Right renal cortex interstitium (tissue), 3 donors: ENCODE data around the gene GPC6. TPM values are rescaled to one million over a fixed set of nuclear protein-coding genes. Genes with fewer than 3 reads are reported as not detected.
"Not testable (repeated sequence)": the region's sequence is repeated elsewhere in the genome, so short reads cannot be mapped to it uniquely, and the experiment has no call there.

Experiments
- DNase-seq, 3 donors: peaks; one replicate each; pipeline ENCODE4 v3.0.0-alpha.2; 2013; ENCODE audit warnings: low read depth in 3 of 3, low spot score in 2 of 3
- polyA plus RNA-seq, 3 donors: library from polyadenylated mRNA; unstranded; fragments of 120-200 nt; gene quantifications; one replicate each; pipeline ENCODE4 v1.2.1, GENCODE V29; 2013; ENCODE audit not compliant: insufficient read length in 3 of 3

Gene GPC6
- polyA plus RNA-seq, 3 donors: 56.7 to 71.0 (median 65.8) TPM

- DNase-seq: no peak
Observed at GRCh38 chr13:94251831-94252608, 1025.4 kb downstream of the GPC6 start.

DNA sequence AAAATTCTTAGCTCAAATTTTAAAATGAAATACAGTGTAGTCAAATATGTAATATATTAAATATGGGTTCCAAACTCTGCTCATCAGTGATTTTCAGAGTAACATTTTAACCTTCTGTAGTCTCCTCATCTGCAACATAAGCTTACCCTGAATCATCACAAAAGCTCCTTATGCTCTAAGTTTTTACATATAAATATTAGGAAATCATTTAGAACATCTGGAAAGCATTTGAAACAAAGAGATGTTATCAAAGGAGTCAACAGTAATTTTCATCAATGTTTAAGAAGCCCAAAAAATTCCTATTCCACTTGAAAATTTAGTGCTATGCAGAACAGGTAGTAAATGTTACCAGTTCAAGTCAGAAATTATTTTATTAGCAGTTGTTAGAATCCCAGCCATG, 1028.1 kb downstream of the GPC6 start:
- no peak for DNase-seq

DNA sequence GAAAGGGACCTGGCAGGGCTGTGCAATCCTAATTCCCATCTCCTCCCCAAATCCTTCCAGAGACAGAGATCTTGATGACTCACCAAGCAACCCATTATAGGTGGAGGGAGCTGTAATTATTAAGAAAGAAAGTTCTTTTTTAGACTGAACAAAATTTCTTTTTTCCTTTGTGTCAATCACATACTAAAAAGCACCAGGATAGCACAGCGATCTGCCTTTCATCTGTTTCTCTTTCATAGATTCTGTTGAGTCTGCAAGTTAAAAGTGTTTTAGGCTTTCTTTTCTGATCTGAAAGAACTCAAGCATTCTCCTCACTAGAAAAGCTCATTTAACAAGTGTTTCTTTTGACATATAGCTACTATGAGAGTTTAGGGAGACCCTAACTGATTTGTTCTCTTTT, 1030.1 kb downstream of the GPC6 start:
- DNase-seq: no peak

GRCh38 chr13:94259984-94260383, 1033.4 kb downstream of the GPC6 start:
- DNase-seq: no peak

- DNase-seq: no peak
Observed at GRCh38 chr13:94261163-94261562, 1034.6 kb downstream of the GPC6 start.

GRCh38 chr13:94263038-94263437, 1036.4 kb downstream of the GPC6 start:
- no peak for DNase-seq

DNA sequence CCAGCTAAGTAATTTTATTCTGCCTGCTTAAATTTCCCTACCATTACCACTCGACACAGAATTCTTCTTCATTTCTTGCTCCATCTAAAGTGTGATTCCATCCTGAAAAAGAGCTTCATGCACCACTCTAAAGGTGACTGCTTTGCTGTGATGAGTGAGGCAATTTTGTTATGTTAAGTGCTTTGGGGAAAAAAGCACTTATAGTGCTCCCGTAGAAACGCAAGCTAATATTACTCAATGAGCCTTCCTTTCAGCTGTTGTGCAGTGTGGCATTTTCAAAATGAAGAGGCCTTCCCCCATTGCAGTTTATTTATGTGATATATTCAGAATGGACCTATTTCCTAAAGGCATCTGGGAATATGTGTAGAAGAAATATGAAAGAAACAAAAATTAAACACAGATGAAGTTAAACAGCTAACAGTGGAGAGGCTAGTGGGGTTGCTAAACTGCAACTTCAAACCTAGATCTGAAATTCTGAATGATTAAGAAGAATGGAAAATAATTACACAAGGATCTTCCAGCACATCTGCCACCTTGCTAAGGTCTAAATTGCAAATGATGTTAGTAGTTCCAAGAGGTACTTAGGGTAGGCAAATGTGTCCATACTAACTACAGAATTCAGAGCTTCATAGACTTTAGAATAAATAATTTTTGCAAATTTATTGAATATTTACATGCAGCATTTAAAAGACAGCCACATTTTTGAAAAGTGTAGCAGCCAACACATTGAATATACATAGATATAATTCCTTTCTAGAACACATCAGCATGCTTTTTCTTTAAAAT, 1041.2 kb downstream of the GPC6 start:
- no peak for DNase-seq

DNA sequence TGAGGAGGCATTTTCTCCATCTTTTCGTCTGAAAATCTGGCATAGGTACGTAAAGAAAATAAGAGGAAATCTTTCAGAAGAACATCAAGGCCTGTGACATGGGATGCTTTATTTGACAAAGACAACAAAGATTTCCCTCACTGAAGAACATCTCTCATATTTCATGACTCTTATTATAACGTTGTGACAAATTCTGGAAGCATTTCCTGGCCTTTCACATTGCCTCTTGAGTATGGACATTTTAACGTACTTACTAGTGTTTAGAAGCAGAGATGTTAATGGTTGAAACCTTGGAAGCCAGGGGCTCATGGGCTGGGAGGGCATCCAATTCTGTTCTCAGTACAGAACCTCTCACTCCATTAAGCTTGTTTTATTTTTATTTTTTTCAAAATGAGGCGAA, 1042.1 kb downstream of the GPC6 start:
- DNase-seq: no peak

- no peak for DNase-seq
Observed at GRCh38 chr13:94269557-94269956, 1043.0 kb downstream of the GPC6 start.

GRCh38 chr13:94270556-94270955, 1043.9 kb downstream of the GPC6 start:
- no peak for DNase-seq

DNA sequence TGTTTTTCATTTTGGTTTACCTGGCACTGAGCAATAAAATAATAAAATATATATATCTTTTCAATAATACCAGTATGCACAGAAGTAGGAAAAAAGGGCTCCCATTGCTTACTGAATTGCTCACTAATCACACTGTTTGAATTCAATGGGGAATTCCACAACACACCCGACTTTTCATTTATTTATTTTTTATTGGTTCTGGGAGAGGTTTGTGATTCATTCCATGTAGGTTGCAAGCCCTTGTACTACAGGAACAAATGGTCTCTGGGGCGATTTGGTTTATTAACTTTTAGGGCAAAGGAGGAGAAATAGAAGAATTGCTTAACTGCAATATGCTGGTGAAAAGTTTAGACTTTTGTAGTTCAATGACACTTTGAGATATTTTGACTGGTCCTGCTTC, 1045.4 kb downstream of the GPC6 start:
- no peak for DNase-seq

GRCh38 chr13:94280349-94280748, 1053.7 kb downstream of the GPC6 start:
- no peak for DNase-seq

DNA sequence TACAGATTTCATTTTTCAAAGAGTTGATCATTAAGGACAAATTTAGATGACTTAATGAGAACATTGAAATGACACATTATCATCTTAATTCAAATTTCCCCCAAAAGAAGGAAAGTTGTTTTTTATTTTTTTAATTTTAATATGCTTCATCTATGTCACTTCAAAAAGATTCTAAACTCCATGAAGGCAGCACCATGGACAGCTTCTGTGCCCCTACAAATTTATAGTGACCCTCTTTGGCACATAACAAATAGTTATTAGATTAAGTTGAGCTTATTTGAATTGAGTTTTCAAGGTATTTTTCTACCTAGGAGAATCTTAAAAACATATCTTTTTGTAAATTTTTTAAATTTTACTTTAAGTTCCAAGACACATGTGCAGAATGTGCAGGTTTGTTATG, 1054.2 kb downstream of the GPC6 start:
- DNase-seq: no peak

DNA sequence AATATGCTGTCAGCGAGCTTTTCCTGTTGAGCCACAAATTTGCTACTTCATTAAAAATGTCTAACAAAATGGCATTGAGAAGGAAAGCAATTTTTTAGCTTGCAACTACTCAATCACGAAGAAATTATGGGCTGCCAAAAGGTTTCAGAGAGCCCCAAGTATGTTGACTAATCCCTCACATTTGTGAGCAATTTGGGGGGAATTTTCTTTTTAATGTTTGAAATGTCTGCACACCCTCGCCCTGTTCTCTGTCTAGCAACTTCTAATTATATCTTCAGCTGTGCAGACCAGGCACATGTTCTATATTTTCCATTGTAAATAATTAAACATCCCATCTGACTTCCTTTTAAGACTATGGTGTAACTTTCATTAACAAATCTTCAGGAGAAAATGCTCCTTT, 1060.0 kb downstream of the GPC6 start:
- no peak for DNase-seq

DNA sequence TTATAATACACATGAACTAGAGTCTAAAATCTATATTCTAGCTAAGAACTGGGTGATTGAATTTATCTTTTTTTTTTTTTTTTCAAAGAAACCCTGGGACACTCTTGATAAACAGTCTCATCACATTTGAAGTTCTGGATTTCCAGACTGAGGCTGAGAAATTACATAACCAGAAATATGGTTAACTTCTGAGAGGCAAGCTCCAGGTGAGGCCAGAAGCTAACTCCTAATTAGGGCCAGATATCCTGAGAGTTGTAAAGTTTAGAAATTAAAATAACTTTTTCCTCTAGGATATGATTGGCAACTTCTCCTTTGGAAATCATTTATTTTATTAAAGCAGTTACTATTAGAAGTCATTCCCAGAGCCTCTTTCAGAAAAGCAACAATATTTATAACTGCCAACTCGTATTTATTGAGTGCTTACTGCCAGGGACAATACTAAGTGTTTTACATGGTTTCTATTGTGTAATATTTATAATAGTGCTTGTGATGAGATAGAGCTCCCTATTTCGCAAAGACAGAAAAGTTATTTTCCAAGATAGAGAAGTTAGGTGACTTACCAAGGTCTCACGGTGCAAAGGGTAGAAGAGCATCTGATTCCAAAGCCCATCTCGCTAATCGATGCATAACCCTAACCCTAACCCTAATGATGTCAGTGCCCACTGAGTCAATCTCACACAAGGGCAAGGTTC, 1065.2 kb downstream of the GPC6 start:
- no peak for DNase-seq

- DNase-seq: no peak
Observed at GRCh38 chr13:94292323-94292640, 1065.7 kb downstream of the GPC6 start.

- no peak for DNase-seq
Observed at GRCh38 chr13:94296471-94296870, 1069.9 kb downstream of the GPC6 start.

GRCh38 chr13:94298346-94298745, 1071.7 kb downstream of the GPC6 start:
- DNase-seq: no peak

DNA sequence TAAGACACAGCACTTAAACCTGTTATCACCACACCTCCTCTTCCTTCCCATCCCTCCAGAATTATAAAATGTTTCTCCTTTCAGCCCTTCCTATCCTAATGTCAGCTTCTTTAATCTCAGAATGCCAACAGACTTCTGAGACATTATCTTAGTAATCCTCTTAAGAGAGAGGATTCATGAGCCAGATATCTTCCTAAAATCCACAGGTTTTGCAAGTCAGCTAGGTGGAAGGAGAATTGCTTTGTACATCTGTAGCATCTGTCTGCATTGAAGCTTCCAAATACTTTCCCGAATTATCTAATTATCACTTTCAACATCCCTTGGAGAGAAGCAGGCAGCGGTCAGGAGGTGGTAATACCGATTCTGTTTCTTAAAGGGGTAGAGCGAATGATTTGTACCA, 1073.8 kb downstream of the GPC6 start:
- no peak for DNase-seq

- no peak for DNase-seq
Observed at GRCh38 chr13:94301487-94301886, 1074.9 kb downstream of the GPC6 start.

DNA sequence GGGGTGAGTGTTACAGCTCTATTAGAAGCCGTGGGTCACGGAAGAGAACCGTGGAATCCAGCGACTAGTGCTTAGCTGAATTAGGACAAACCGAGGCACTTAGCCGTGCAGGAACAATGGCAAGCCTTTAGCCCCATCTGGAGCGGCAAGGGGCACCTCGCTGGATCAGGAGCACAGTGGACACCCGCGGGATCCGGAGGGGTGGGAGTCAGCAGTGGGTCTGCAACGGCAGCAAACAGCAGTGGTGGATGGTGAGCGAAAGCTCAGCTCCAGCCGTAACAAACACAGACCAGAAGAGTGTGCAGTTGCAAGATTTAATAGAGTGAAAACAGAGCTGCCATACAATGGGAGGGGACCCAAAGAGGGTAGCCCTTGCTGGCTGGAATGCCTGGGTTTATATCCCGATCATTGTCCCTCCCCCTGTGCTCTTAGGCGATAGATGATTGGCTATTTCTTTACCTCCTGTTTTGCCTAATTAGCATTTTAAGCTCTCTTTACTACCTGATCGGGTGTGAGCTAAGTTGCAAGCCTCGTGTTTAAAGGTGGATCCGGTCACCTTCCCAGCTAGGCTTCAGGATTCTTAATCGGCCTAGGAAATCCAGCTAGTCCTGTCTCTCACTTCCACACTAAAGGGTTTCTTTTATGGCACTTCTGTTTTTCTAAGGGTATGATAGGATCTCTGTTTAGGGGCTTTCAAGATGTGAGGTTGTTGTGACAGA, 1076.4 kb downstream of the GPC6 start:
- not testable (repeated sequence) for DNase-seq
